Left forelimb (tissue), 1 donor: ENCODE data around the gene PREP.
"Not testable (repeated sequence)": the region's sequence is repeated elsewhere in the genome, so short reads cannot be mapped to it uniquely, and the experiment has no call there.

Source experiments
- DNase-seq: peaks from one replicate; pipeline ENCODE4 v3.0.0-alpha.2; 2018; ENCODE audit warnings: low spot score

PREP gene

GRCh38 chr6:105402939-105403935 is at the start of gene PREP:
TSS of gene PREP (minus strand) at chr6:105403082. CDS start at chr6:105402891, 191 bp downstream.
- DNase-seq: peak; percentile 91

DNA sequence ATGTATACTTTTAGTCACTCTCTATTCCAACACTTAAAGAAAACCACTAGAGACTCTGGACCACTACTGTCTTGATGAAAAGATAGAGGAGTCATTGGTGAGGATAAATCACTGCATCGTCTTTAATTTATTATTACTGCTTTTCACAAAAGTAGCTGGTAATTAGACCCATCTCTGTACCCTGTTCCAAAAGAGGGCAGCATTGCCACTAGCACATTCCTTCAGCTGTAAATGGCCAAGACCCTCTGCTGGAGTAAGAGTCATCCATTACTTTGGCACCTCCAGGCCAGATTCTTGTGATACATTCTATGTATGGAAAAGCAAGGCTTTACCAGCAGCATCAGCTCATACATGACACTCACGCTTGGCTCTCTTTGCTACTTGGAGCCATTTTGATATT is 49.5 kb upstream of the PREP start:
- DNase-seq: no peak

DNA sequence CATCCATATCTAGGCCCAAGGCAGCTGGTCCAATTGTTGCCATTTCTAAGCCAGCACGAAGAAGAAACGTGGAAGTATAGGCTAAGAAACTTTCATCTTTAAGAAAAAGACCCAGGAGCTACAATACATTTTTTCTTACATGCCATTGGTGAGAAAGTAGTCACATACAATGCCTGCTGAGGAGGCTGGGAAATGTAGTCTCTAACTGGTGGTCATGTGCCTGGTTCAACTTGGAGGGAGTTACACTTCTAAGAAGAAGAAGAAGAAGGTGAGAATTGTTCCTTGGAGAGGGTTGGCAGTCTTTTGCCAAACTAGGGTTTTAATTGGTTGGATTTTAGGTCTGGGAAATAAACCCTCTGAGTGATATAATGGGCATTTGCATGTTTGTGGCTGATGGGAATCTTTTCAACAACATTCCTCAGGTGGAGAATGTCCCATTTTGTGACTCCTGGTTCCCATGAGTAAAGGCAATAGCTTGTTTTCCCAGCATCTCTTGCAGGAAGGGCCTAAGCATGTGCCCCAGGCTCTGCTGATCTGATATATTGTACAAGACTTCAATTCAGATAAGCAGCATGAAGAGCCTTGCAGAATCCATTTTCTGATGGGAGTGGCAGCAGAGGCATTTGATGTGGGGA is 47.0 kb upstream of the PREP start:
- no peak for DNase-seq

- DNase-seq: no peak
Observed at GRCh38 chr6:105445481-105445880, 42.6 kb upstream of the PREP start.

DNA sequence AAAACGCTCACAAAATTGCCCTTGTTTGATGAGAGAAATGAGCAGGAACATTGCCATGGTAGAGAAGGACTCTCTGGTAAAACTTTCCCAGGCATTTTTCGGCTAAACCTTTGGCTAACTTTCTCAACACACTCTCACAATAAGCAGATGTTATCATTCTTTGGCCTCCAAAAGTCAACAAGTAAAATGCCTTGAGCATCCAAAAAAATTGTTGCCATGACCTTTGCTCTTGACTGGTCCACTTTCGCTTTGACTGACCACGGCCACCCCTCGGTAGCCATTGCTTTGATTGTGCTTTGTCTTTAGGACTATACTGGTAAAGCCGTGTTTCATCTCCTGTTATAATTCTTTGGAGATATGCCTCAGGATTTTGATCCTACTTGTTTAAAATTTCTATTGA is 41.1 kb upstream of the PREP start:
- DNase-seq: no peak

DNA sequence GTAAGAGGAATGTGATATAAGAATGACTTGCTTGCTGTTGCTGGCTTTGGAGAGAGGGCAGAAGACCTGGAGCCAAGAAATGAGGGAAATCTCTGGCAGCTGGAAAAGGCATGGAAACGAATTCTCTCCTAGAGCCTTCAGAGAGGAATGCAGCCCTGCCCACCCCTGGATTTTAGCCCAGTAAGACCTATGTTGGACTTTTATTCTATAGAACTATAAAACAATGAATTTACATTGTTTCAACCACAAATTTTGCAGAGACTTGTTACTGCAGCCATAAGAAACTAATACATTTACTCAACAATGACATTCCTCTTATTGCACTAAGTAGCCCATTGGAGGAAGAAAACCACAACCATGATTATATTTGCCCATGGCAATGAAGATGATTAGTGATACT is 39.5 kb upstream of the PREP start:
- no peak for DNase-seq

DNA sequence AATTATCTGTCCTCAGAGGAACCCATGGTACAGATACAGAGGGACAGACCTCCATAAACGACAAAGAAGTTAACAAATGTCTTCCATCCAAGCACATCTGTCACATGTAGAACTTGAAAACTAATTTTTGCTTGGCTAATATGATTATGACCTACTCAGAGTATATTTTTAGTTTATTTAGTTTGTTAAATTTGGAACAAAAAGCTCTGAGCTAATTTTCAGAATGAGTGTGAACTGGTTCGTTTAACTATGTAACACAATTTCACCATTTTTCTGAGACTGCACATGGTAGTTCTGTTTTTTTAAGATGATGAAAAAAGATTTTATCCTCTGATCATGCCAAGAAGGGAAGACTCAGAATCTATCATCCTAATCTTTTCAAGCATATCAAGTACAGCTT is 34.4 kb upstream of the PREP start:
- DNase-seq: no peak

DNA sequence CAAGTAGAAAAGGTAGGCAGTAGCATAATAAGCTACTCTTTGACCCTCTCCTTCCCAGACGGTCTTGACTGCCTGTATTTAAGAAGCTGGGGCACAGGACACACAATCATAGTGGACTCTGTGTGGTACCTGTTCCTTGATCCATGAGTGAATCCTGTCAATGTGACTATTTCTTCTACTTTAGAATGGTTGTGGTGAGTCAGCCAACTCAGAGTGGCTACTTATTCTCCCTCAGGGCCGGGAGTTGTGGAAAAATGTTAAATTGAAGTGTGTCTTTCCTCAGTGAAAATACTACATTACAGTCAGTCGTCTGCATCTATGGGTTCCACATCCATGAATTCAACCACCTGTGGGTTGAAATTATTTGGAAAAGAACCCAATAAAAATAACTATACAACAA is 30.8 kb upstream of the PREP start:
- DNase-seq: no peak

- no peak for DNase-seq
Observed at GRCh38 chr6:105432797-105433196, 29.9 kb upstream of the PREP start.

GRCh38 chr6:105431226-105431625 is 28.3 kb upstream of the PREP start:
- DNase-seq: no peak

DNA sequence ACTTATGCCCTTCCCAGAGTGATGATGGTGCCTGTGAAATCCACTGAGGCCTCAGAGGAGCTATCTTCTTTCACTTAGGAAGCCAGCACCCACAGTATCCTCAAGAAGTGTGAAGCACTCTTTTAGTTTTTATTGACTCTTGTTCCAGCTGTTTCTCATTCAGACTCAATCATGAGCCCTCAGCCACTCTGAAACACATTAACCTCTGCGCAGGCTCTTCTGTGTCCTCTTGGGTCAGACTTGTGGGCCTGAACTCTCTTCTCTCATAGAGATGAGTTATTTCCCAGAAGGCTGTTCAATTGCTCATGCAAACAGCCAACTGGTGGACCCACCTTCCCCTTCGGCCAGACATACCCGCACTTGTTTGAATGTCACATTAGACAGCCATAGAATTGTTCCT is 27.8 kb upstream of the PREP start:
- no peak for DNase-seq

GRCh38 chr6:105429676-105430075 is 26.8 kb upstream of the PREP start:
- DNase-seq: no peak

- DNase-seq: no peak
Observed at GRCh38 chr6:105428342-105428957, 25.6 kb upstream of the PREP start.

GRCh38 chr6:105424175-105424783 is 21.4 kb upstream of the PREP start:
- no peak for DNase-seq

GRCh38 chr6:105416971-105417370 is 14.1 kb upstream of the PREP start:
- not testable (repeated sequence) for DNase-seq

GRCh38 chr6:105409734-105410133 is 6.9 kb upstream of the PREP start:
- no peak for DNase-seq

DNA sequence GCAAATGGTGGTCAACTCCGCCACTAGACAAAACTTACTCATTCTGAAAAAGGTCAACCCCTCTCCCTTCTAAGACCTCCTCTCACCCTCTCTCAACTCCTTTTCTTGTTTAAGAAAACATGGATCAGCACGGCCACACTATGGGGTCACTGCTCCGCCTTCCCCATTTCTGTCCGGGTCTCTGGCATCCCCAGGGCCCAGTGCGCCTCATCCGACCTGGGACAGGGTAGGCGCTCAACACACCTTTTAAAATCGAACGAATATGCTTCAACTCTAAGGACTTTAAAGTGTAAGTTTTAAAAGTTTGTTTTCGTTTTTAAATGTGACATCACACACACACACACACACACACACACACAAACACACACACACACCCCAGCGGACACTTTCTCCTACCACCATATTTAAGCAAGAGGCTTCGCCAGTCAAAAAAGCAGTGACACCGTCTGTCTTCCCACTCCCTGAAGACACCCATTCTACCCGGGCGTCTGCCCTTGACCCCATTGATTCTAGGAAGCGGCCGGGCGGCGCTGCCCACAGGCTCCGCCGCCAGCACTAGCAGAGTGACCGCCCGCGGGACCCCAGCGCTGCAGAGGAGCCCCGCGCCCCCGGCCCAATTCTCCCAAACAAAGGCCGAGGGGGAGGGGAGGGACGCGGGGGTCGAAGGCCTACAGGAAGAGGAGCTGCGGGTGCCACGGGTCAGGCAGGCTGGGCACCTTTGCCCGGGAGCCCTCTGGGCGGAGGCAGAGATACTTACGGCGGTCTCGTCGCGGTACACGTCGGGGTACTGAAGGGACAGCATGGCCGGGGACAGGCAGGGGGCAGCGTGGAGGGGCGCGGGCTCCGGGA is 568 bp downstream of the PREP start:
- DNase-seq: no peak

DNA sequence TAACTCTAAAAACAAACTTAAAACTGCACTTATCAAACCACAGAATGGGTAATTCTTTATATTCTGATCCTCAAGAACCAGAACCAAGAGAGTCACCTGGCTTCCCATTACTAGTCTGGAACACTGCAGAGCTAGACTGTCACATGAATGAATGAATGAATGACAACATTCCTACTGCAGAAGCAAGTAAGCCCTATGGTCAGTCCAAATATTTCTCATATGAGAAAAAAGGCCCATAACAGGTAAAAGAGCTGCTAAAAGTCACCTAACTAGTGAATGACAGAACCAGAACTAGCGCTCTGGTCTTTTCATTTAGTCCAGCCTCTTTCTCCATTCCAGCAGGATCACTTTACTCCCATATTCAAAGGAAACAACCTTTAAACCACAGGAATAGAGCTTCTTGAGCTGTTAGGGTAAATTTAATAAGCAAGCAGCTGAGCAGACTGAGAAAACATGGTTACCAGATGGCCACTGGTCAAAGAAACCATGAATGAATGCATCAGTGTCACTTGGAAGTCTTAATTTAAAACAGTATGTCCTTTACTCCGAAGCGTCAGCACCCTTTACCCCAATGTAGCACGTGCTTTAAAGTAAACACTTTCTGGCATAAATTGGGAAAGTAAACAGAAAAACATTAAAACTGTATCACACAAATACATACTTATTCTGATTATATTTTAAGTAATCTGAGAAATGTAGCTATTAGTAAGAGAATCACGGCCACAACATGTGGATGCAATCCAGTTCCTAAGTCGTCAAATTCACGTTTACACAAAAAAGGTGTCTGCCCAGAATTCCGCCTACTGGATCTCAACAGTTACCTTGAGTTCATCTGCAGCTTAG is 1.4 kb downstream of the PREP start:
- DNase-seq: no peak

DNA sequence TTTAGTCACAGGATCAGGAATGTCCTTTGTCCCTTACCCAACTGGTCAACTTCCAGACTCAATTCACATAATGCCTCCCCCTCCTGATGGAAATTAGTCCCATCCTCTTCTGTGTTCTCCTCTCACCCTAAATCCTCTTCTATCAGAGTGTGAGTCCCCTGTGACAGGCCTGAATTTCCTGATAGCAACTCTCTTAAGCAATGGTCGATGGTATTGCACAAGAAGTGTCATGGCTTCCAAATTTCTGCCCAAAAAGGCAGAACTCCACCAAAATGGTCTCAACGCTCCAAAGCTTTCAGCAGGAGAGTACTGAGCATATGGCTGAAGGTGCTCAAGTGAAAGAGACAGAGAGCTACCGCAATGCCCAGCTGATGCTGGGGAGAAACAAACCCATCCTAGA is 2.4 kb downstream of the PREP start:
- DNase-seq: no peak

GRCh38 chr6:105398859-105399258 is 4.0 kb downstream of the PREP start:
- no peak for DNase-seq

GRCh38 chr6:105397987-105398386 is 4.9 kb downstream of the PREP start:
- no peak for DNase-seq
